Karpas-422 (cell line): Measurements from ENCODE around the gene AFTPH. TPM values are rescaled to one million over a fixed set of nuclear protein-coding genes. Genes with fewer than 3 reads are reported as not detected.

Source experiments
- DNase-seq: peaks from one replicate; pipeline ENCODE4 v3.0.0-alpha.2; 2015
- H2AFZ ChIP-seq: fragments of 200-600 bp; sonication (generic); 2 replicates; pipeline ENCODE4 v1.6.1; 2014; ENCODE audit warnings: antibody characterized with exemption, low read length, mixed read lengths
- H3K27ac ChIP-seq: fragments of 200-600 bp; sonication (generic); 2 replicates; pipeline ENCODE4 v1.5.1; 2014; ENCODE audit warnings: mild to moderate bottlenecking, low read length, moderate library complexity
- H3K27me3 ChIP-seq: fragments of 200-600 bp; sonication (generic); 2 replicates; pipeline ENCODE4 v1.6.1; 2014; ENCODE audit warnings: low read length, mixed read lengths
- H3K36me3 ChIP-seq: fragments of 200-600 bp; sonication (generic); 2 replicates; pipeline ENCODE4 v1.6.1; 2014; ENCODE audit warnings: low read length, mixed read lengths; ENCODE audit not compliant: insufficient read depth
- H3K4me1 ChIP-seq: fragments of 200-600 bp; sonication (generic); 2 replicates; pipeline ENCODE4 v1.6.1; 2014; ENCODE audit warnings: mild to moderate bottlenecking, low read length, mixed read lengths
- H3K4me2 ChIP-seq: fragments of 200-600 bp; sonication (generic); 2 replicates; pipeline ENCODE4 v1.6.1; 2014; ENCODE audit warnings: low read length, low read depth, mild to moderate bottlenecking; ENCODE audit not compliant: poor library complexity, severe bottlenecking
- H3K4me3 ChIP-seq: fragments of 200-600 bp; sonication (generic); 2 replicates; pipeline ENCODE4 v1.5.1; 2014; ENCODE audit warnings: mild to moderate bottlenecking, antibody characterized with exemption, low read length, mixed read lengths
- H3K79me2 ChIP-seq: fragments of 200-600 bp; sonication (generic); 2 replicates; pipeline ENCODE4 v1.6.1; 2014; ENCODE audit warnings: mild to moderate bottlenecking, low read length, mixed read lengths
- H3K9ac ChIP-seq: fragments of 200-600 bp; sonication (generic); 2 replicates; pipeline ENCODE4 v1.6.0; 2014; ENCODE audit warnings: low read length
- H3K9me2 ChIP-seq: fragments of 200-600 bp; sonication (generic), shearing (Covaris generic); replicated peaks from 2 replicates; pipeline ENCODE4 v1.6.0; 2014; ENCODE audit warnings: mild to moderate bottlenecking, low read length, moderate library complexity; ENCODE audit not compliant: insufficient read depth
- H3K9me3 ChIP-seq: fragments of 300-700, 200-600 bp; sonication (generic); 2 replicates; pipeline ENCODE4 v1.6.1; 2014; ENCODE audit warnings: low read length, mixed read lengths
- H4K20me1 ChIP-seq: fragments of 200-600 bp; sonication (generic); 2 replicates; pipeline ENCODE4 v1.6.1; 2014; ENCODE audit warnings: mild to moderate bottlenecking, antibody characterized with exemption, low read length, low read depth; ENCODE audit not compliant: insufficient read depth
- total RNA-seq: library from RNA; depleted of rRNA; stranded (reverse); fragments of >200 nt; shearing (Covaris generic); gene quantifications from 2 replicates; pipeline ENCODE4 v1.2.3, GENCODE V29; 2014; ENCODE audit warnings: low replicate concordance

The AFTPH gene
- total RNA-seq, 1 experiment from 2014 or later = 124 TPM

GRCh38 chr2:64504774-64505720, 19.1 kb upstream of the AFTPH start:
- H3K4me1 ChIP-seq = no peaks in the 10 kb centered on the region
- no peaks in the 10 kb centered on the region for H3K9me2 ChIP-seq
- no peak overlapping the region for H3K9ac ChIP-seq
- DNase-seq = no peak
- no peak overlapping the region for H3K4me3 ChIP-seq
- no peaks in the 10 kb centered on the region for H3K36me3 ChIP-seq
- H3K27ac ChIP-seq = no peak overlapping the region
- no peaks in the 10 kb centered on the region for H3K79me2 ChIP-seq
- no peaks in the 10 kb centered on the region for H4K20me1 ChIP-seq
- no peaks in the 10 kb centered on the region for H3K27me3 ChIP-seq
- no peak overlapping the region for H3K4me2 ChIP-seq
- no peaks in the 10 kb centered on the region for H3K9me3 ChIP-seq
- no peak overlapping the region for H2AFZ ChIP-seq

GRCh38 chr2:64506686-64507085, 17.4 kb upstream of the AFTPH start:
- no peaks in the 10 kb centered on the region for H4K20me1 ChIP-seq
- no peaks in the 10 kb centered on the region for H3K79me2 ChIP-seq
- H3K27ac ChIP-seq = no peak overlapping the region
- no peak overlapping the region for H2AFZ ChIP-seq
- H3K9me3 ChIP-seq = no peaks in the 10 kb centered on the region
- no peaks in the 10 kb centered on the region for H3K4me1 ChIP-seq
- H3K4me2 ChIP-seq = no peak overlapping the region
- DNase-seq = no peak
- no peaks in the 10 kb centered on the region for H3K9me2 ChIP-seq
- H3K27me3 ChIP-seq = no peaks in the 10 kb centered on the region
- no peak overlapping the region for H3K9ac ChIP-seq
- H3K4me3 ChIP-seq = no peak overlapping the region
- no peaks in the 10 kb centered on the region for H3K36me3 ChIP-seq

DNA sequence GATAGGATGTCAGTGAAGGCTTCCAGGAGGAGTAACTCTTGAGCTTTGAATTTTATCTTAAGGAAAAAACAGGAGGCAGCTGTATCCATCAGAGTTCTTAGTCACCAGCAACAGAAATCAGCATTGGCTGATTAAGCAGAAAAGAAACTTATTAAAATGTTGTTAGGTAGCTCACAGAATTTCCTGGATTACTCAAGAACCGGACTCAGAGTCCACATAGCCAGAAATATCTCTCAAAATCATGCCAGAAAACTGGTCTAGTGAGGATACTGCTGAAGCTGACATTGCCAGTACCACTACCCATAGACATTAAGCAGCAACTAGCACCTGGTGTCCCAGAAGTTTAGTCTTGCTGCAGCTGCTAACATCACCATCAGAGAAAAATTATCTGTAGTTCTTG, 10.1 kb upstream of the AFTPH start:
- Histone ChIP-seq H4K20me1 (no peaks in the 10 kb centered on the region), H3K4me2 (no peak overlapping the region), H3K4me1 (no peaks in the 10 kb centered on the region), H3K9ac (no peak overlapping the region), H3K4me3 (no peak overlapping the region), H3K79me2 (no peaks in the 10 kb centered on the region), H3K9me2 (no peaks in the 10 kb centered on the region), H3K9me3 (no peaks in the 10 kb centered on the region), H3K36me3 (no peaks in the 10 kb centered on the region), H2AFZ (no peak overlapping the region), H3K27ac (no peak overlapping the region), H3K27me3 (no peaks in the 10 kb centered on the region)
- DNase-seq = no peak

- no peaks in the 10 kb centered on the region for H3K9me2 ChIP-seq
- no peaks in the 10 kb centered on the region for H4K20me1 ChIP-seq
- H3K9ac ChIP-seq = no peak overlapping the region
- H3K27me3 ChIP-seq = no peaks in the 10 kb centered on the region
- no peak overlapping the region for H3K27ac ChIP-seq
- no peak overlapping the region for H2AFZ ChIP-seq
- no peaks in the 10 kb centered on the region for H3K4me1 ChIP-seq
- H3K4me2 ChIP-seq = no peak overlapping the region
- H3K4me3 ChIP-seq = no peak overlapping the region
- DNase-seq = no peak
- no peaks in the 10 kb centered on the region for H3K36me3 ChIP-seq
- no peaks in the 10 kb centered on the region for H3K79me2 ChIP-seq
- no peaks in the 10 kb centered on the region for H3K9me3 ChIP-seq
These were observed 9.0 kb upstream of the AFTPH start for GRCh38 chr2:64515086-64515485.

GRCh38 chr2:64516651-64517510, 7.2 kb upstream of the AFTPH start:
- peaks cover 4% of the 10 kb centered on the region; the same call in 1 of the 2 replicates for H3K79me2 ChIP-seq
- H2AFZ ChIP-seq = no peak overlapping the region
- no peak overlapping the region for H3K4me2 ChIP-seq
- no peak overlapping the region for H3K9ac ChIP-seq
- H3K36me3 ChIP-seq = no peaks in the 10 kb centered on the region
- H3K4me1 ChIP-seq = no peaks in the 10 kb centered on the region
- H3K27me3 ChIP-seq = no peaks in the 10 kb centered on the region
- no peaks in the 10 kb centered on the region for H3K9me3 ChIP-seq
- H3K27ac ChIP-seq = no peak overlapping the region
- no peak for DNase-seq
- no peak overlapping the region for H3K4me3 ChIP-seq
- H3K9me2 ChIP-seq = no peaks in the 10 kb centered on the region
- H4K20me1 ChIP-seq = no peaks in the 10 kb centered on the region

DNA sequence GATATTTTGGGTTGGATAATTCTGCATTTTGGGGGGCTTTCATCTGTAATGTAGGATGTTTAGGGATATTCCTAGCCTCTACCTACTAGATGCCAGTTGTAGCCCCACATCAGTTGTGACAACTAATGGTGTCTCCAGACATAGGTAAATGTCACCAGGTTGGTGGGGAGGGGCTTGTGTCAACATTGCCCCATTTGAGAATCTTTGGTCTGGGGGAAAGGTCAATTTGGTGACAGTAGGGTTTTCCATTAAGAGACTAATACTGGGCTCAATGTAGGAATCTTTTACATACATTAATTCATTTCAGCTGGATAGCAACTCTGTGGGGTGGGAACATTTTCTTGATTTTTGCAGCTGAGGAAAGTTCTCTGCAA, 6.6 kb upstream of the AFTPH start:
- H3K9ac ChIP-seq = no peak overlapping the region
- H3K27ac ChIP-seq = no peak overlapping the region
- no peak for DNase-seq
- H3K4me1 ChIP-seq = peaks cover 2% of the 10 kb centered on the region
- no peaks in the 10 kb centered on the region for H4K20me1 ChIP-seq
- peaks cover 7% of the 10 kb centered on the region; the same call in 1 of the 2 replicates for H3K79me2 ChIP-seq
- no peaks in the 10 kb centered on the region for H3K9me2 ChIP-seq
- no peaks in the 10 kb centered on the region for H3K27me3 ChIP-seq
- H3K4me2 ChIP-seq = no peak overlapping the region
- H2AFZ ChIP-seq = no peak overlapping the region
- H3K36me3 ChIP-seq = no peaks in the 10 kb centered on the region
- H3K9me3 ChIP-seq = no peaks in the 10 kb centered on the region
- no peak overlapping the region for H3K4me3 ChIP-seq

GRCh38 chr2:64522843-64523428, 1.2 kb upstream of the AFTPH start:
- Histone ChIP-seq H3K27ac (peak overlapping the region; percentile 92), H3K4me1 (peaks cover 29% of the 10 kb centered on the region), H3K27me3 (no peaks in the 10 kb centered on the region), H2AFZ (peak overlapping the region; percentile 70), H3K9me2 (no peaks in the 10 kb centered on the region), H3K4me2 (peak overlapping the region; percentile 93), H3K4me3 (peak overlapping the region; percentile 81), H4K20me1 (peaks cover 15% of the 10 kb centered on the region; the same call in 1 of the 2 replicates), H3K9me3 (no peaks in the 10 kb centered on the region), H3K79me2 (peaks cover 49% of the 10 kb centered on the region), H3K9ac (peak overlapping the region; percentile 80), H3K36me3 (peaks cover 4% of the 10 kb centered on the region; the same call in 1 of the 2 replicates)
- peak; percentile 96 for DNase-seq
